ENCODE data around the gene IQCH. TPM values are rescaled to one million over a fixed set of nuclear protein-coding genes. Genes with fewer than 3 reads are reported as not detected.

The IQCH gene
- total and polyA plus RNA-seq, 12 donors: 0.67 to 7.3 (median 2.9) TPM

DNA sequence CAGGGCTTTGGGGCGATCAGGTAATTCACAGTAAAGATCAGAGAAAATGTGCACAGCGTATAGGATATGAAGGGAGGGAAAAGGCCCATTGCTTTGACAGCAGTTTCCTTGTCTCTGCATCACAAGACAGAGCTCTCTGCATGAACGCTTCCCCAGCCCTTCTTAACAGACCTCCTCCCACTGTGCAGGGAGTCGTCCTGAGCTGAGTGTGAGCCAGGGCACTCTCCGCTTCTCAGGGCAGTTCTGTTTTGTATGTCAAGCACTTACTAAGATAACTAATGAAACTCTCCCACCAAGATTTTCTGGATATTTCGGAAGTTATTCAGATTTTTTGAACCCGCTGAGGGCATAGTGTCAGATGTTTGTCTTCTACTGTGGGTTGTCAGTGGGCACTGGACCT, 160.6 kb downstream of the IQCH start:
- no peak for DNase-seq
- intact Hi-C loops (cut with DNase I): no loop called here
- TF ChIP-seq POLR2A (IDR thresholded peaks at IDR 0.05): no peak
- TF ChIP-seq, protein P1, sequence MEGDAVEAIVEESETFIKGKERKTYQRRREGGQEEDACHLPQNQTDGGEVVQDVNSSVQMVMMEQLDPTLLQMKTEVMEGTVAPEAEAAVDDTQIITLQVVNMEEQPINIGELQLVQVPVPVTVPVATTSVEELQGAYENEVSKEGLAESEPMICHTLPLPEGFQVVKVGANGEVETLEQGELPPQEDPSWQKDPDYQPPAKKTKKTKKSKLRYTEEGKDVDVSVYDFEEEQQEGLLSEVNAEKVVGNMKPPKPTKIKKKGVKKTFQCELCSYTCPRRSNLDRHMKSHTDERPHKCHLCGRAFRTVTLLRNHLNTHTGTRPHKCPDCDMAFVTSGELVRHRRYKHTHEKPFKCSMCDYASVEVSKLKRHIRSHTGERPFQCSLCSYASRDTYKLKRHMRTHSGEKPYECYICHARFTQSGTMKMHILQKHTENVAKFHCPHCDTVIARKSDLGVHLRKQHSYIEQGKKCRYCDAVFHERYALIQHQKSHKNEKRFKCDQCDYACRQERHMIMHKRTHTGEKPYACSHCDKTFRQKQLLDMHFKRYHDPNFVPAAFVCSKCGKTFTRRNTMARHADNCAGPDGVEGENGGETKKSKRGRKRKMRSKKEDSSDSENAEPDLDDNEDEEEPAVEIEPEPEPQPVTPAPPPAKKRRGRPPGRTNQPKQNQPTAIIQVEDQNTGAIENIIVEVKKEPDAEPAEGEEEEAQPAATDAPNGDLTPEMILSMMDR (IDR thresholded peaks at IDR 0.05): no peak

DNA sequence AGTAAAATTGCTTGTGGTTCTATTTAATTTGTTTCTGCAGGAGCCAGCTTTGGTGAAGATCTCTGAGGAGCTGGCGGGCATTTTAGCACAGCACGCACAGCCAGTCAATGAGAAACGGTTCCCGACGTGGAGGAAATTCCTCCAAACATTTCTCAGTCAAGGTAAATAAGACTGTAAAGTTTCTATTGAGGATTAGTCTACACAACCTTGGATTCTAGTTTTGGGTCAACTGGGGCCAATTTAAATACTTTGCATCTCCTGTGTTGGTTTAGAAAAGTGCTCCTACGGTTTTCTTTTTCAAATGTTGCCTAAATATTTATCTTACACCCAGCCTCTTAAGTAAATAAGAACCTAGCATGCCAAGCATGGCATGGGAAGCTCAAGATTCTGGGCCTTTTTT, 162.3 kb downstream of the IQCH start:
- DNase-seq: no peak
- TF ChIP-seq, protein P1 (IDR thresholded peaks at IDR 0.05): no peak
- no peak for TF ChIP-seq POLR2A (IDR thresholded peaks at IDR 0.05)
- H3K27ac ChIP-seq: no peak overlapping the region
- no peak overlapping the region for H3K4me3 ChIP-seq
- no peaks in the 10 kb centered on the region for H3K27me3 ChIP-seq
- no peaks in the 10 kb centered on the region for H3K36me3 ChIP-seq (replicated peaks in 1 of 2)
- 84 to 92% (median 87%) methylated on average over 6 of the region's 6 CpGs for WGBS, 4 donors
- H3K9me3 ChIP-seq (replicated peaks in 1 of 3): no peaks in the 10 kb centered on the region
- intact Hi-C loops (cut with DNase I): no loop called here
- no peaks in the 10 kb centered on the region for H3K4me1 ChIP-seq (replicated peaks in 1 of 2)

More for the DNA sequence above, 160.6 kb downstream of the IQCH start:
- Histone ChIP-seq H3K9me3 (replicated peaks in 1 of 3) (no peaks in the 10 kb centered on the region), H3K27ac (no peak overlapping the region), H3K4me3 (no peak overlapping the region), H3K27me3 (no peaks in the 10 kb centered on the region), H3K36me3 (replicated peaks in 1 of 2) (no peaks in the 10 kb centered on the region), H3K4me1 (replicated peaks in 1 of 2) (no peaks in the 10 kb centered on the region)
- 73 to 91% (median 90%) methylated on average over 7 of the region's 7 CpGs for WGBS, 4 donors

DNA sequence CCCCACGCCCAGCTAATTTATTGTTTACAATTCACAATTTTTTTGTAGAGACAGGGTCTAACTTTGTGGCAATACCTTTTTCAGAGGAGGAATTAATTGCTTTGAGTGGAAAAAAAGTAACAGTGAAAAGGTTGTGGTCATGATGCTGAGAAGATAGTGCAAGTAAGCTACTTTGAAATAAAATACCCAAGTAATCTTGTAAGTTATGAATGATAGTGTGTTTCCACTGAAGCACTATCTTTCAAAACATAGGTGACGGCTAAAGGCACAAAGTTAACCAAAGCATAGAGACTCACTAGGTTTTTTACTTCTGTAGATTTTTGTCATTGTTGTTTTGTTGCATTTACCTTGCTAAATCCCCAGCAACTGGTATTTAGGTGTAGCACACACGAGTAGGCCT, 165.1 kb downstream of the IQCH start:
- Histone ChIP-seq H3K27me3 (no peaks in the 10 kb centered on the region), H3K4me3 (no peak overlapping the region), H3K27ac (no peak overlapping the region), H3K9me3 (replicated peaks in 1 of 3) (no peaks in the 10 kb centered on the region), H3K4me1 (replicated peaks in 1 of 2) (no peaks in the 10 kb centered on the region), H3K36me3 (replicated peaks in 1 of 2) (no peaks in the 10 kb centered on the region)
- no peak for DNase-seq
- 88 to 95% (median 94%) methylated on average over 3 of the region's 3 CpGs for WGBS, 4 donors
- TF ChIP-seq, protein P1 (IDR thresholded peaks at IDR 0.05): no peak
- no peak for TF ChIP-seq POLR2A (IDR thresholded peaks at IDR 0.05)
- intact Hi-C loops (cut with DNase I): no loop called here

DNA sequence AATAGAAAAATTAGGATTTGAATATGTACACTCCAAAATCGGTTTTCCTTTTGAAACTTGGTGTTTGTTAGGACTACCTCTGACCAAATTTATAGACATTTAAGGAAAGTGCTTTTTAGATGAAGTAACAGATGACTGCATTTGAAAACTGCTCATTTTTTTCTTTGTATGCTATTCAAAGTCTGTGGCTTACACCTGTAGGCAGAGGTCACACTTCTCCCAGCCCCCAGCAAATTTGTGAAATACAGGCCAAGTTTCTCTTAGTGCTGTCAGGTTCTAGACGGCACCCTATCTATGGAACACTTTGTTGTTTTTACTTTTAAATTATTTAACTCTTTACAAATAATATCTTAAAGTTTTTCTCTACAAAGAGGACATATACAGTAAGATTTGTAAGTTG, 165.6 kb downstream of the IQCH start:
- no peak for DNase-seq
- Histone ChIP-seq H3K4me3 (no peak overlapping the region), H3K4me1 (replicated peaks in 1 of 2) (no peaks in the 10 kb centered on the region), H3K9me3 (replicated peaks in 1 of 3) (no peaks in the 10 kb centered on the region), H3K27ac (no peak overlapping the region), H3K36me3 (replicated peaks in 1 of 2) (no peaks in the 10 kb centered on the region), H3K27me3 (no peaks in the 10 kb centered on the region)
- 81 to 84% (median 84%) methylated on average over 2 of the region's 2 CpGs for WGBS, 4 donors
- intact Hi-C loops (cut with DNase I): no loop called here
- TF ChIP-seq, protein P1 (IDR thresholded peaks at IDR 0.05): no peak
- TF ChIP-seq POLR2A (IDR thresholded peaks at IDR 0.05): no peak
